Measurements from ENCODE around the gene BCKDK. TPM values are rescaled to one million over a fixed set of nuclear protein-coding genes. Genes with fewer than 3 reads are reported as not detected.
A peak's percentile ranks its signal among the peaks of the same experiment; 100 is the strongest.

The BCKDK gene
- total and polyA plus RNA-seq, 2 of the 8 experiments (the other 6 are each of a cell fraction or from before 2014, with no cell fraction given): 49.6 to 77.1 TPM

GRCh38 chr16:31108035-31108793 lies at the start of gene BCKDK (continued):
- TF ChIP-seq KDM5A (IDR thresholded peaks at IDR 0.05; ENCODE audit: low read length): no peak
- no peak for TF ChIP-seq TAF1 (IDR thresholded peaks at IDR 0.05; ENCODE audit: low read depth, low read length)
- no peak for TF ChIP-seq EZH2 (IDR thresholded peaks at IDR 0.05; ENCODE audit: low read depth, low read length, severe bottlenecking)
- peak; percentile 59 for TF ChIP-seq SIX5 (IDR thresholded peaks at IDR 0.05; ENCODE audit: low read depth, low read length)
- TF ChIP-seq CREB1 (IDR thresholded peaks at IDR 0.05): peak; percentile 88
- no peak for TF ChIP-seq BRCA1 (IDR thresholded peaks at IDR 0.05; ENCODE audit: low read depth, low read length)
- no peak for TF ChIP-seq NRF1 (IDR thresholded peaks at IDR 0.05; ENCODE audit: low read depth, low read length)
- no peak for TF ChIP-seq JUN (IDR thresholded peaks at IDR 0.05; ENCODE audit: low read depth, low read length)
- TF ChIP-seq POLR2AphosphoS5 (IDR thresholded peaks at IDR 0.05; ENCODE audit: low read depth, low read length): no peak
- TF ChIP-seq SRF (IDR thresholded peaks at IDR 0.05; ENCODE audit: low read depth, low read length): no peak
- TF ChIP-seq E2F6 (IDR thresholded peaks at IDR 0.05): 0 out of 2 replicates have a peak, but pooled peaks have one; percentile 14
- peak; percentile 56 for TF ChIP-seq PHF8 (conservative IDR thresholded peaks at IDR 0.05; ENCODE audit: low read depth, low read length)
- TF ChIP-seq POLR2A (IDR thresholded peaks at IDR 0.05; ENCODE audit: control extremely low read depth in 1 of 2, low read depth in 2 of 2, low read length in 2 of 2): no peak
- TF ChIP-seq SAP30 (IDR thresholded peaks at IDR 0.05; ENCODE audit: insufficient read depth, insufficient replicate concordance, low read length): no peak
- peak; percentile 19 to 72; a peak in 1 of 4 replicates for TF ChIP-seq SIN3A (conservative IDR thresholded peaks at IDR 0.05 in 1 of 2, IDR thresholded peaks at IDR 0.05 in 1 of 2; ENCODE audit: low read depth in 1 of 2, low read length in 2 of 2)
- no peak for TF ChIP-seq USF2 (IDR thresholded peaks at IDR 0.05; ENCODE audit: low read length)
- TF ChIP-seq RNF2 (IDR thresholded peaks at IDR 0.05; ENCODE audit: borderline replicate concordance, low read depth, low read length, missing control alignments, poor library complexity, severe bottlenecking): no peak
- no peak for TF ChIP-seq CBX5 (IDR thresholded peaks at IDR 0.05; ENCODE audit: low read depth, low read length)
- no peak for TF ChIP-seq POU5F1 (IDR thresholded peaks at IDR 0.05; ENCODE audit: low read depth, low read length)
- TF ChIP-seq MAFK (IDR thresholded peaks at IDR 0.05; ENCODE audit: low read depth, low read length): no peak
- TF ChIP-seq EP300 (IDR thresholded peaks at IDR 0.05; ENCODE audit: borderline replicate concordance in 1 of 2, low read depth in 2 of 2, low read length in 2 of 2): no peak
